Ascending aorta (tissue), 2 donors: ENCODE results near the gene ABI1. TPM values are rescaled to one million over a fixed set of nuclear protein-coding genes. Genes with fewer than 3 reads are reported as not detected.

Source experiments
- DNase-seq, 2 donors: peaks; one replicate each; pipeline ENCODE4 v3.0.0-alpha.2; 2019; ENCODE audit warnings: low spot score in 2 of 2
- H3K27ac ChIP-seq, 2 donors: fragments of 200-600 bp; sonication (generic); one replicate each; pipeline ENCODE4 v1.5.1; 2016 to 2017; ENCODE audit warnings: mild to moderate bottlenecking in 1 of 2
- H3K27me3 ChIP-seq: fragments of 200-600 bp; sonication (generic); one replicate; pipeline ENCODE4 v1.5.1; 2017
- H3K36me3 ChIP-seq, 2 donors: fragments of 200-600 bp; sonication (generic); one replicate each; pipeline ENCODE4 v1.5.1; 2016
- H3K4me1 ChIP-seq, 2 donors: fragments of 200-600 bp; sonication (generic); one replicate each; pipeline ENCODE4 v1.5.1; 2016 to 2017; ENCODE audit warnings: mild to moderate bottlenecking in 1 of 2
- H3K4me3 ChIP-seq, 2 donors: fragments of 200-600 bp; sonication (generic); one replicate each; pipeline ENCODE4 v1.5.1; 2016 to 2017; ENCODE audit warnings: mild to moderate bottlenecking in 1 of 2
- H3K9me3 ChIP-seq, 2 donors: fragments of 200-600 bp; sonication (generic); one replicate each; pipeline ENCODE4 v1.5.1; 2016
- CTCF ChIP-seq, 3 experiments: fragments of 200-600 bp in 2 of 3; fragments of 450-650 bp in 1 of 3; sonication (generic) in 2 of 3; IDR thresholded peaks; one replicate each; pipeline ENCODE4 v1.5.1; 2016 to 2019; ENCODE audit warnings: antibody characterized with exemption in 3 of 3, mild to moderate bottlenecking in 1 of 3, moderate library complexity in 1 of 3
- intact Hi-C: fragments of 100-400 bp; cut with DNase I; formaldehyde crosslinking; loops from one replicate; pipeline ENCODE4 v1.15.1; 2023
- total RNA-seq: library from RNA; depleted of rRNA; stranded (reverse); fragments of >200 nt; gene quantifications from one replicate; pipeline ENCODE4 v1.1.0, GENCODE V29; 2016

ABI1 gene
- total RNA-seq, 1 donor from 2014 or later, result 5.7 TPM

GRCh38 chr10:26843736-26844135, 17.0 kb downstream of the ABI1 start:
- intact Hi-C loops, result no loop called here
- no peak for TF ChIP-seq CTCF (IDR thresholded peaks at IDR 0.05)
- Histone ChIP-seq H3K9me3 (no peaks in the 10 kb centered on the region), H3K36me3 (peaks cover 0 to 3% of the 10 kb centered on the region in 2 donors), H3K27ac (no peak overlapping the region), H3K4me3 (no peak overlapping the region), H3K27me3 (no peaks in the 10 kb centered on the region), H3K4me1 (no peaks in the 10 kb centered on the region)
- DNase-seq, result no peak

GRCh38 chr10:26841733-26842317, 18.9 kb downstream of the ABI1 start:
- DNase-seq, result no peak
- intact Hi-C loops, result no loop called here
- TF ChIP-seq CTCF (IDR thresholded peaks at IDR 0.05), result no peak

GRCh38 chr10:26840938-26841732, 19.6 kb downstream of the ABI1 start:
- Histone ChIP-seq H3K4me3 (no peak overlapping the region), H3K27ac (no peak overlapping the region), H3K27me3 (no peaks in the 10 kb centered on the region), H3K36me3 (no peaks in the 10 kb centered on the region), H3K4me1 (no peaks in the 10 kb centered on the region), H3K9me3 (no peaks in the 10 kb centered on the region)
- intact Hi-C loops, result no loop called here
- TF ChIP-seq CTCF (IDR thresholded peaks at IDR 0.05), result no peak
- DNase-seq, result no peak

More at GRCh38 chr10:26841733-26842317, 18.9 kb downstream of the ABI1 start:
- Histone ChIP-seq H3K36me3 (no peaks in the 10 kb centered on the region), H3K4me3 (no peak overlapping the region), H3K9me3 (no peaks in the 10 kb centered on the region), H3K4me1 (no peaks in the 10 kb centered on the region), H3K27ac (no peak overlapping the region), H3K27me3 (no peaks in the 10 kb centered on the region)

GRCh38 chr10:26839966-26840627, 20.7 kb downstream of the ABI1 start:
- Histone ChIP-seq H3K4me1 (no peaks in the 10 kb centered on the region), H3K36me3 (no peaks in the 10 kb centered on the region), H3K9me3 (no peaks in the 10 kb centered on the region), H3K27me3 (no peaks in the 10 kb centered on the region), H3K4me3 (no peak overlapping the region), H3K27ac (no peak overlapping the region)
- intact Hi-C loops, result no loop called here
- no peak for DNase-seq
- TF ChIP-seq CTCF (IDR thresholded peaks at IDR 0.05), result no peak

- H3K27ac ChIP-seq, result no peak overlapping the region
- no peaks in the 10 kb centered on the region for H3K4me1 ChIP-seq
- no peak overlapping the region for H3K4me3 ChIP-seq
- no peaks in the 10 kb centered on the region for H3K9me3 ChIP-seq
- no peaks in the 10 kb centered on the region for H3K27me3 ChIP-seq
- intact Hi-C loops, result no loop called here
- no peak for DNase-seq
- H3K36me3 ChIP-seq, result no peaks in the 10 kb centered on the region
- no peak for TF ChIP-seq CTCF (IDR thresholded peaks at IDR 0.05)
These were observed 23.6 kb downstream of the ABI1 start for GRCh38 chr10:26837139-26837538.
